LNCAP (cell line): ENCODE results near the gene TMEM18.

Experiments used
- TF ChIP-seq, protein P1 (sequence below): fragments of 450-650 bp; IDR thresholded peaks from 2 replicates; pipeline ENCODE4 v1.5.1; 2017; ENCODE audit warnings: mild to moderate bottlenecking

TMEM18 gene

DNA sequence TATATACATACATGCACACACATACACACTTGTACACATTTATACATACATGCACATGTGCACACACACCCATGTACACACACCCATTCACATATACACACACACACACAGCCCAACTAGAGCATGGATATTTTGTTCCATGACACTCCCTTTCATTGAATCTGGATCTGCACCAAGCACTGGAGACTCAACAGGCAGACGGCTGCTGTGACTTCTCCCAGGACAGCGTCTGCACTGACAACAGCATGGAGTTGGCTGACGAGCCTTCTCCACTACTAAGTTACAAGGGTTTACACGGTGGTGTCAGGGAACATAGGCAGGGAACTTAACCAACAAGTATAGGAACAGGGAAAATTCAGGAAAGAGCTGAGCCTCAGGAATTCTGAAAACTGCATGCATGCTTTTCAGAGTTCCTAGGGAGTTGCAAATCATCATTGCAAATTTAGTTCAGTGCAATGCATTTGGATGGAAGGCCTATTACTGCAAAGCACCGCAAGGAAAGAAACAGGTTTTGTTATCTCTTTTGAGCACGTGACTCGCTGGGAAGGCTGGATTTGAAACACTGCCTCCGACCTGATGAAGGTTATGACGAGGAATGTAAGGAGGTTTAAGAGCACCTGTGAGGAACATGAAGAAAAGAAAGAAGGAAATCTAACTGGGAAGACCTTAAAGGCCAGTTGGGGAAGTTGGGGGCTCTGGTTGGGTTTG lies 35.9 kb downstream of the TMEM18 start:
- TF ChIP-seq, protein P1, sequence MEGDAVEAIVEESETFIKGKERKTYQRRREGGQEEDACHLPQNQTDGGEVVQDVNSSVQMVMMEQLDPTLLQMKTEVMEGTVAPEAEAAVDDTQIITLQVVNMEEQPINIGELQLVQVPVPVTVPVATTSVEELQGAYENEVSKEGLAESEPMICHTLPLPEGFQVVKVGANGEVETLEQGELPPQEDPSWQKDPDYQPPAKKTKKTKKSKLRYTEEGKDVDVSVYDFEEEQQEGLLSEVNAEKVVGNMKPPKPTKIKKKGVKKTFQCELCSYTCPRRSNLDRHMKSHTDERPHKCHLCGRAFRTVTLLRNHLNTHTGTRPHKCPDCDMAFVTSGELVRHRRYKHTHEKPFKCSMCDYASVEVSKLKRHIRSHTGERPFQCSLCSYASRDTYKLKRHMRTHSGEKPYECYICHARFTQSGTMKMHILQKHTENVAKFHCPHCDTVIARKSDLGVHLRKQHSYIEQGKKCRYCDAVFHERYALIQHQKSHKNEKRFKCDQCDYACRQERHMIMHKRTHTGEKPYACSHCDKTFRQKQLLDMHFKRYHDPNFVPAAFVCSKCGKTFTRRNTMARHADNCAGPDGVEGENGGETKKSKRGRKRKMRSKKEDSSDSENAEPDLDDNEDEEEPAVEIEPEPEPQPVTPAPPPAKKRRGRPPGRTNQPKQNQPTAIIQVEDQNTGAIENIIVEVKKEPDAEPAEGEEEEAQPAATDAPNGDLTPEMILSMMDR, result no peak

DNA sequence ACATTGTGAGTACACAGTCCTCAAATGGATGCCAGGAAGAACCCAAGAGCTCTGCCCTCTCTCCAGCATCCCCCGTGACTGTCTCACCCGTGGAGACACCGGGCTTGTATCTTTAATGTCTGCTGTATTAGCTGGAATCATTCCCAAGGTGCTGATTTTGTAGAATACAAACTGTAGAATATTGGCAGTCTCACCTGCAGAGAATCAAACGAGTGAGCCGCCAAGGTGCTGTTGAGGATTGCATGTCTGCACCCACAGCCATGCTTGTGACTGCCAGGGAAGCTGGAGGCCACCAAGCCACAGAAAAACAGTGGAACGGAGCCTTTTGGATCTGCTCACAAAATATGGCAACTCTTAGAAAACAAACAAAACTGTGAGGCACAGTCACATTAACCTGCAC lies 37.5 kb downstream of the TMEM18 start:
- TF ChIP-seq, protein P1, result no peak

DNA sequence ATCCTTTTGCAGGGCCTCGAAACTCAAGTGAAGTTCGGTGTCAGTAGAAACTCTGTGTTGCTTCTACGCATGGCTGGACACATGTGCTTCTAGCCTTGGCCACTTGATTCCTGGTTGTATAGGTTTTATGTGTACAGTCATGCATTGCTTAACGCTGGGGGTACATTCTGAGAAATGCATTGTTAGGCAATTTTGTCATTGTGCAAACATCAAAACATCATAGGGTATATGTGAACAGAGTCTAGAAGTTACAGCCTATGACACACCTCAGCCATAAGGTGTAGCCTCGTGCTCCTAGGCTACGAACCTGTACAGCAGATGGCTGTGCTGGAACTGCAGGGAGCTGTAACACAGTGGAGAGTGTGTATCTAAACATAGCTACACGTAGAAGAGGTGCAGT lies 39.4 kb downstream of the TMEM18 start:
- TF ChIP-seq, protein P1, result no peak

DNA sequence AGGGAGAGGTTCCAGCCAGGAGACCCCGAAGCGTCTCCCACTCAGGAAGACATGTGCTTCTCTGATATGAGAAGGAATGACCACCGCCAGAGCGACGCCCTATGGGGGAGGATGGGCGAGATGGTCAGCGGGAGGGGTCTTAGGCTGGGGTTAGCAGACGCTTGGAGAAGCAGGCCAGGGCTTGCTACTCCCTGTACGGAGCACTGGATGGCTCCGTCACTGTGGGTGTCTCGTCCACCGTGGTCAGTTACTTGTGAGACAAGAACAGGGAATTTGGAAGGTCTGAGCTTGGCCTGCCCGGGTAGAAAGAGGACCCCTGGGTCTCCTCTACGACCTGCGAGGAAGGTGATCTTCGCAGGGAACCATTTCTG lies 39.8 kb downstream of the TMEM18 start:
- TF ChIP-seq, protein P1, result no peak

DNA sequence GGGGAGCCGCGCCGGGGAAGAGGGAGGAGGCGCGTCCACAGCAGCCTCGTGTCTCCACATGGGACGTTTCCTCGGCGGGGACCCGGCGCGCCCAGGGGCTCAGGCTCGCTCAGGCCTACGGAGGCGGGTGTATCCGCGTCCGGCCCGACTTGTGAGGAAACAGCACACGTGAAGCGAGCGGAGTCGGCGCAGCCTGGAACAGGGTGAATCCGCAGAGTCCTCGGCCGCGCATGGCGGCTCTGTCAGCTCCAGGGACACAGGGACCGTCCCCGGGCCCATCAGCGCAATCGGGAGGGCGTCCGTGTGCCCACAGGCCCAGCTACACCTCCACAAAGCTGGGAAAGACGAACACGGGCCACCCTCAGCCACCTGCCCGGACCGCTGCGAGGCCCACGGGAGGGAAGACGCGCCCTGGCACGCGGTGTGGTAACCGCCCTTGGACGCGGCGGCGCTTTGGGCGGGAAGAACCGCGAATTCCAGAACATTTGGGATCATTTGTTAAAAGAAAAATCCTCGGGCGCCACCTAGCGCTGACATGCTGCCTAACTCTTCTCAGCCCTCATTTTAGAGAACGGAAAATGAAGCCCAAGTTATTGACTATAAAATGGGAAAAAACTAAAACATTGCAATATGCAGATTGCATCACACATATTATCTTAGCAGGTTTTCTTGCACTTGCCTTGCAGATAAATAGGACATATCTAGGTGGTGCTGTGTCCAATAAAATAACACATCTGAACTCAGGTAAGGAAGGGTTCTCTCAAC lies 40.4 kb downstream of the TMEM18 start:
- TF ChIP-seq, protein P1, result peak; percentile 76

DNA sequence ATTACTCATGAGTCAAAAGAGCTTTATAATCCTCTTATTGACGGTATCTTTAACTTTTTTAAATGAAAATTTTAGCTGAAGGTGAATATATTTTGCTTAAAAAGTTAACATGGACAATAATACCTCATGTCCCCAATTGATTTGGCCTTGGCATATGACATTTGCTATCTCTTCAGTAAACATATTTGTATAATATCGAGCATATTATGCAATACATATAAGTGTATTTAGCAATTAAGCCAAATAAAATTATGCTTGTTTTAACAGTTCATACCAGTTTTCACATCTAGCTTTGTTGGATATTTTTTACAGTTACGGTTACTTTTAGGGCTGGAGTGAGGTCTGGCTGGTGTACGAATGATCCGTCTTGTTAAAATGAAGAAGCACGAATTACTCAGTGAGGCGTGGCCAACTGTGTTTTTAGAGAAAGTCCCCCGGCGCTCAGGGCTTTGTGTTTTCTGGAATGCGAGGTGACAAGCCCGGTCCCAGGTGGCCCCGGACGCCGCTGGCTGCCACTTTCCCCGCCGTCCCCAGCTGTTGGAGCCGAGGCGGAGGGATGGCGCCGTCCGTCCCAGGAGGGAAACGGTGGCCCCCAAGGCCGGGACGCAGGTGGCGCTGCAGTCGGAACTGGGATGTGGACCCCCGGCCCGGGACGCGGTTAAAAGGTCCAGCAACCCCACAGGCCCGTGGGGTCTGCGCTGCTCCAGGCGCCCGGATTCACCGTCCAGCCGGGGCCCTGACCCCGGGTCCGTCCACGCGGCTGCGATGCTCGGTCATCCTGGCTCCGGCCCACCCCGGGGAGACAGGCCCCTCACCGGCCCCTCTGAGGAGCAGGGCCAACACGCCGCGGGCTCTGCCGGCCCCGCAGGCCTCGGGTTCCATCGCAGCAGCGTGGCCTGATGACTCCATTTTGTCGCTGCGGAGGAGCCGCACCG lies 41.3 kb downstream of the TMEM18 start:
- TF ChIP-seq, protein P1, result no peak

DNA sequence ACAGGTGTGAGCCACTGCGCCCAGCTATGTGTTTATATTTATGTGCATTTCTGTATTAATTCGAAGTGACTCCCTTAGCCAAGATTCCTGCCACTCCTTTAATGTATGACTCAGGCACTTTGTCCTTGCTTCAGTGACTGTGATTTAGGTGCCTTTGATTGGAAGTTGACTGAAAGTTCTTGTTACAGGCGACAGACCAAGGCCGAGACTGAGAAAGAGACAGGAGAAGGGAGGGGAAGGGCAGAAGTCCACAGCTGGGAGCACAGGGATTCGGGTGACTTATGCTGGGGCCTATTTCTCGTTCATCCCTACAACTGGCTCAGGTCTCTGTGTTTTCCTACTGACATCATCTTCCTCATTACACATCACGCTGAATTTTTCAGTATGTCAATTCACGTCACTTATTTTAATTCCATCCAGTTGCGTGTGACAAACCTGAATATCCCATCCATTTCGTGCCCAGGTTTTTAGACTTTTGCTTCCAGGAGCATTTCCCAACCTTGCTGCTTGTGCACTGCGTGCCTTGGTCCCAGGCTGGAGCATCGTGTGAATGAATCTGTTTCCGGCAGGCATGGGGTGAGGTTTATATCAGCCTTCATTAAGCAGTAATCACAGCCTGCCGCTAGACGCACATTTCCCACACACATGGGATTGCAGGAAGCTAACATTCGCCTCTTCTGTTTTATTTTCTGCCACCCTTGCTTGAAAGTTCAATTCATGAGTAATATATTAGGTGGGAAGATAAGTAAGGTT lies 42.4 kb downstream of the TMEM18 start:
- TF ChIP-seq, protein P1, result no peak
